IPS-NIHi7 (cell line): ENCODE results near the gene PGAM4.
"Not testable (repeated sequence)": the region's sequence is repeated elsewhere in the genome, so short reads cannot be mapped to it uniquely, and the experiment has no call there.

Experiments
- DNase-seq: peaks from one replicate; pipeline ENCODE4 v3.0.0; 2012; ENCODE audit warnings: mixed read lengths; ENCODE audit errors: extremely low spot score

The PGAM4 gene

GRCh38 chrX:77925764-77926163 is 43.7 kb downstream of the PGAM4 start:
- no peak for DNase-seq

- DNase-seq = no peak
These were observed 45.0 kb downstream of the PGAM4 start for GRCh38 chrX:77924320-77924859.

GRCh38 chrX:77922787-77923186 is 46.7 kb downstream of the PGAM4 start:
- no peak for DNase-seq

- not testable (repeated sequence) for DNase-seq
These were observed 50.1 kb downstream of the PGAM4 start for GRCh38 chrX:77919370-77919769.

GRCh38 chrX:77918568-77918967 is 50.9 kb downstream of the PGAM4 start:
- no peak for DNase-seq
